Psoas muscle (tissue), 8 donors: ENCODE measurements around the gene CDH4. TPM values are rescaled to one million over a fixed set of nuclear protein-coding genes. Genes with fewer than 3 reads are reported as not detected.
"Not testable (repeated sequence)": the region's sequence is repeated elsewhere in the genome, so short reads cannot be mapped to it uniquely, and the experiment has no call there.

Experiments used
- ATAC-seq, 4 donors: fragments of 200-7000 bp; cut with Tn5 transposase; one replicate each; pipeline ENCODE4 v1.9.1; 2020; ENCODE audit warnings: moderate library complexity in 3 of 4, mild to moderate bottlenecking in 2 of 4
- DNase-seq, 2 donors: peaks; one replicate each; pipeline ENCODE4 v3.0.0-alpha.2; 2020
- H3K27ac ChIP-seq: fragments of 200-600 bp; one replicate; pipeline ENCODE4 v1.8.0; 2022
- H3K27me3 ChIP-seq, 3 donors: fragments of 200-600 bp in 1 of 3; one replicate each; pipeline versions ENCODE4 v1.6.1 to v1.8.0; 2013 to 2022; ENCODE audit warnings: low read length in 2 of 3, mild to moderate bottlenecking in 2 of 3, moderate library complexity in 1 of 3; ENCODE audit not compliant: insufficient read depth in 3 of 3
- H3K36me3 ChIP-seq, 2 donors: fragments of 200-600 bp in 1 of 2; one replicate each; pipeline versions ENCODE4 v1.6.1 to v1.8.0; 2013 to 2022; ENCODE audit warnings: low read depth in 1 of 2, mild to moderate bottlenecking in 1 of 2, moderate library complexity in 1 of 2; ENCODE audit not compliant: insufficient read depth in 1 of 2
- H3K4me1 ChIP-seq: fragments of 200-600 bp; one replicate; pipeline ENCODE4 v1.8.0; 2022
- H3K4me3 ChIP-seq: fragments of 200-600 bp; one replicate; pipeline ENCODE4 v1.8.0; 2022; ENCODE audit warnings: mild to moderate bottlenecking
- H3K9me3 ChIP-seq: fragments of 200-600 bp; one replicate; pipeline ENCODE4 v1.8.0; 2022
- WGBS, 3 donors: extraction: QIAGEN DNeasy Blood & Tissue Kit; methylation state at CpG; one replicate each; pipeline versions ENCODE4 v1.1.6 to v1.1.7; 2013; 5-methylcytosine and 5-hydroxymethylcytosine counted together
- intact Hi-C, 2 donors: fragments of 100-400 bp; cut with DNase I; formaldehyde crosslinking; loops; one replicate each; pipeline versions ENCODE4 v1.11.0 to v1.14.2; 2022
- polyA plus RNA-seq, 3 donors: library from polyadenylated mRNA; stranded (reverse); fragments of 200-250 nt; gene quantifications; one replicate each; pipeline ENCODE4 v1.2.3, GENCODE V29; 2013
- total RNA-seq, 4 donors: library from RNA; stranded (reverse); fragmentation: NEBNext Ultra II Directional in 2 of 4; extraction: Animal tissue kit (Norgen Biotek cat#: 25700) in 2 of 4; gene quantifications; one replicate each; pipeline versions ENCODE4 v1.2.1 to v1.2.4, GENCODE V29; 2021 to 2023
- TF ChIP-seq, protein P1 (sequence below): fragments of 200-600 bp; IDR thresholded peaks from one replicate; pipeline ENCODE4 v1.8.0; 2022; ENCODE audit warnings: antibody characterized with exemption
- donor health status: healthy with polysubstance abuse.
- donor health status: DM: no; HTN: no; CAD: no; lungs with moderate emphysema.
- donor health status: Bipolar disorder and iron deficiency.
- donor health status: healthy.
- donor health status: DM: yes; HTN: yes; CAD: no.
- donor health status: DM: no; HTN: no; CAD: no.
- donor health status: DM: no; HTN: no; CAD: no.
- donor health status: DM: yes; HTN: yes; CAD: no.

CDH4 gene
- total and polyA plus RNA-seq, 7 donors, result 0.26 to 1.0 (median 0.34) TPM

- H3K9me3 ChIP-seq, result no peaks in the 10 kb centered on the region
- no peaks in the 10 kb centered on the region for H3K36me3 ChIP-seq
- 88 to 94% (median 91%) methylated on average over 25 of the region's 25 CpGs for WGBS, 3 donors
- no peaks in the 10 kb centered on the region for H3K27me3 ChIP-seq
- intact Hi-C loops, result no loop called here
- H3K4me3 ChIP-seq, result no peak overlapping the region
- DNase-seq (no peak), ATAC-seq (no peak)
- H3K4me1 ChIP-seq, result no peaks in the 10 kb centered on the region
- TF ChIP-seq, protein P1, sequence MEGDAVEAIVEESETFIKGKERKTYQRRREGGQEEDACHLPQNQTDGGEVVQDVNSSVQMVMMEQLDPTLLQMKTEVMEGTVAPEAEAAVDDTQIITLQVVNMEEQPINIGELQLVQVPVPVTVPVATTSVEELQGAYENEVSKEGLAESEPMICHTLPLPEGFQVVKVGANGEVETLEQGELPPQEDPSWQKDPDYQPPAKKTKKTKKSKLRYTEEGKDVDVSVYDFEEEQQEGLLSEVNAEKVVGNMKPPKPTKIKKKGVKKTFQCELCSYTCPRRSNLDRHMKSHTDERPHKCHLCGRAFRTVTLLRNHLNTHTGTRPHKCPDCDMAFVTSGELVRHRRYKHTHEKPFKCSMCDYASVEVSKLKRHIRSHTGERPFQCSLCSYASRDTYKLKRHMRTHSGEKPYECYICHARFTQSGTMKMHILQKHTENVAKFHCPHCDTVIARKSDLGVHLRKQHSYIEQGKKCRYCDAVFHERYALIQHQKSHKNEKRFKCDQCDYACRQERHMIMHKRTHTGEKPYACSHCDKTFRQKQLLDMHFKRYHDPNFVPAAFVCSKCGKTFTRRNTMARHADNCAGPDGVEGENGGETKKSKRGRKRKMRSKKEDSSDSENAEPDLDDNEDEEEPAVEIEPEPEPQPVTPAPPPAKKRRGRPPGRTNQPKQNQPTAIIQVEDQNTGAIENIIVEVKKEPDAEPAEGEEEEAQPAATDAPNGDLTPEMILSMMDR, result no peak
- no peak overlapping the region for H3K27ac ChIP-seq
These were observed 172.8 kb downstream of the CDH4 start for GRCh38 chr20:61424628-61425420.

DNA sequence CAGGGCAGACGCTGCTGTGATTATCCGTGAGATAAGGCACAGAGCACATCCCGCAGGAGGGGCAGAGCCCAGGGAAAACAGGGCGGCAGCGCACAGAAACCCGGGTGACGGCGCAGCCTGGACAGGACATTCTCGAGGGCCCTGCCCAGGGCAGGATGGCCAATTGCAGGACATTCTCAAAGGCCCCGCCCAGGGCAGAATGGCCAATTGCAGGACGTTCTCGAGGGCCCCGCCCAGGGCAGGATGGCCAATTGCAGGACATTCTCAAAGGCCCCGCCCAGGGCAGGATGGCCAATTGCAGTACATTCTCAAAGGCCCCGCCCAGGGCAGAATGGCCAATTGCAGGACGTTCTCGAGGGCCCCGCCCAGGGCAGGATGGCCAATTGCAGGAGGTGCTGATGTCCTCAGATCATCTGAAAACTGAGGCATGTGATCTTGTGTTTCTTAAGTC lies 173.5 kb downstream of the CDH4 start:
- WGBS, 3 donors, result 92 to 96% (median 94%) methylated on average over 18 of the region's 18 CpGs
- DNase-seq, result not testable (repeated sequence)

DNA sequence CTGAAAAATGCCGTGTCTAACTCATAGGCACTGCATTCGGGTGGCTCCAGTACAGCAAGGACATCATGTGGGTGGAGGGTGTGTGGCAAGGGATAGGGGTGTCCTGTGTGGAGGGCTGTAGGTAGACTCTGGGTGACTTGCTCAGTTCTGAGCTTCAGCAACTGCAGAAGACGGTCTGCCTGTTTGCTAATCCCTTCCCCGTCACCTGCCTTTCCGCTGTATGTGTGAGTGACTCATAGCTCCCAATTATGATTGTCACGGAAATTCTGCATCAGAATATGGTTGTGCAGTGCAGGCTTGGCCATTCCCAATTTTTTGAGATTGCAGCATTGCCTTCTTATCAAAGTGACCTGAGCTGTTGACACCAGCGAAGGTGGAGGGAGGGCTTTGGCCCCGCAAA lies 174.3 kb downstream of the CDH4 start:
- WGBS, 3 donors, result 88 to 89% (median 89%) methylated on average over 8 of the region's 8 CpGs
- intact Hi-C loops, result no loop called here
- ATAC-seq, result no peak
- no peak for DNase-seq
- Histone ChIP-seq H3K4me1 (no peaks in the 10 kb centered on the region), H3K36me3 (no peaks in the 10 kb centered on the region), H3K27ac (no peak overlapping the region), H3K4me3 (no peak overlapping the region), H3K9me3 (no peaks in the 10 kb centered on the region), H3K27me3 (no peaks in the 10 kb centered on the region)
- TF ChIP-seq, protein P1, result no peak

More for the DNA sequence above, 173.5 kb downstream of the CDH4 start:
- H3K4me1 ChIP-seq, H3K9me3 ChIP-seq, ATAC-seq, H3K36me3 ChIP-seq, H3K27ac ChIP-seq, H3K27me3 ChIP-seq, H3K4me3 ChIP-seq, intact Hi-C loops: not testable (repeated sequence)

DNA sequence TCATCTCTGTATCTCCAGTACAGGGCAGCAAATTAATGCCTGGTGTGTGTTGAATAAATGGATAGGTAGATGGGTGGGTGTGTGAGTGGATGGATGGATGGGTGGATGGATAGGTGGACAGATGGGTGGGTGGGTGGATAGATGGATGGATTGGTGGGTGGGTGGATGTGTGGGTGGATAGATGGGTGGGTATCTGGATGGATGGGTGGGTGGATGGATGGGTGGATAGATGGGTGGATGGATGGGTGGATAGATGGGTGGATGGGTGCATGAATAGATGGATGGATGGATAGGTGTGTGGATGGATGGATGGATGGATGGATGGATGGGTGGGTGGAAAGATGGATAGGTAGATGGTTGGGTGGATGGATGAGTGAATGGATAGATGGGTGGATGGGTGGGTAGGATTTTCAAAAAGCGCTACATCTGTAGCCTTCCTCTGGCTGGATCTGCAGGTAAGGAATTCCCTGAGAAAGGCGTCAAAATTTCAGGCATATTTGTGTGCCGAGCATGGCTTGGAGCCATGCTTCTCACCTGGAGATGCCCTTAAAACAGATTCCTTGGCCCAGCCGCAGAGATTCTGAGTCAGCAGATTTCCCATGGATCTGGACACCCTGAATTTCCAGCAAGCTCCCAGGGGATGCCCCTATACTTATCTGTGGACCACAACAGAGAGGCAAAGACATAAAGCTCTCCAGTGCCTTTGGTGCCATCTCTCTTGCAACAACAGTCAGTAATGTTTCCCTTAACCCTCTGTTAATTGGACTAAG lies 177.6 kb downstream of the CDH4 start:
- no peaks in the 10 kb centered on the region for H3K4me1 ChIP-seq
- peaks cover 0 to 4% (median 0%) of the 10 kb centered on the region in 3 donors for H3K27me3 ChIP-seq
- H3K9me3 ChIP-seq, result no peaks in the 10 kb centered on the region
- no peaks in the 10 kb centered on the region for H3K36me3 ChIP-seq
- H3K4me3 ChIP-seq, result no peak overlapping the region
- DNase-seq (no peak), ATAC-seq (no peak)
- TF ChIP-seq, protein P1, result no peak
- WGBS, 3 donors, result 91 to 93% (median 91%) methylated on average over 4 of the region's 4 CpGs
- no peak overlapping the region for H3K27ac ChIP-seq
- intact Hi-C loops, result no loop called here

GRCh38 chr20:61430228-61430624 lies 178.2 kb downstream of the CDH4 start:
- Histone ChIP-seq H3K36me3 (no peaks in the 10 kb centered on the region), H3K4me3 (no peak overlapping the region), H3K9me3 (no peaks in the 10 kb centered on the region), H3K27me3 (peaks cover 0 to 4% (median 0%) of the 10 kb centered on the region in 3 donors), H3K4me1 (no peaks in the 10 kb centered on the region), H3K27ac (no peak overlapping the region)
- ATAC-seq, result no peak
- no peak for DNase-seq
- intact Hi-C loops, result no loop called here
- TF ChIP-seq, protein P1, result no peak
- WGBS, 3 donors, result 53 to 54% (median 54%) methylated on average over 11 of the region's 11 CpGs
